NCI-H2196 (cell line): ENCODE data around the gene CHODL.

ENCODE experiments used
- DNase-seq: peaks from one replicate; lab custom pipeline; 2025; ENCODE audit not compliant: unreplicated experiment; lab: John Stamatoyannopoulos, UW

Gene CHODL

GRCh38 chr21:18285379-18285778 is 40.7 kb downstream of the CHODL start:
- no peak for DNase-seq

GRCh38 chr21:18289876-18290275 is 45.2 kb downstream of the CHODL start:
- no peak for DNase-seq

- DNase-seq, result no peak
Measured at GRCh38 chr21:18294100-18294499, 49.5 kb downstream of the CHODL start.

GRCh38 chr21:18298228-18298627 is 53.6 kb downstream of the CHODL start:
- no peak for DNase-seq
